Stomach (tissue), 9 donors: ENCODE results near the gene NDUFAF5. TPM values are rescaled to one million over a fixed set of nuclear protein-coding genes. Genes with fewer than 3 reads are reported as not detected.
A peak's percentile ranks its signal among the peaks of the same experiment; 100 is the strongest.

Experiments
- DNase-seq, 2 donors: peaks; one replicate each; pipeline versions ENCODE4 v3.0.0 to v3.0.0-alpha.2; 2013 to 2019
- H3K27ac ChIP-seq, 5 donors: fragments of 200-600 bp in 4 of 5; sonication (generic) in 4 of 5; one replicate each; pipeline ENCODE4 v1.5.1; 2013 to 2019; ENCODE audit warnings: mild to moderate bottlenecking in 1 of 5, moderate library complexity in 1 of 5
- H3K27me3 ChIP-seq, 3 donors: fragments of 200-600 bp; sonication (generic); one replicate each; pipeline ENCODE4 v1.5.1; 2017 to 2019; ENCODE audit warnings: mixed run types in 1 of 3
- H3K36me3 ChIP-seq, 4 donors: fragments of 200-600 bp; sonication (generic); 1 replicate in 3 of 4; 2 replicates in 1 of 4; pipeline ENCODE4 v1.5.1; 2016 to 2019
- H3K4me1 ChIP-seq, 4 donors: fragments of 200-600 bp; sonication (generic); one replicate each; pipeline ENCODE4 v1.5.1; 2016 to 2019
- H3K4me3 ChIP-seq, 4 donors: fragments of 200-600 bp; sonication (generic) in 3 of 4; one replicate each; pipeline ENCODE4 v1.5.1; 2016 to 2019; ENCODE audit warnings: mild to moderate bottlenecking in 1 of 4
- H3K9me3 ChIP-seq, 4 donors: fragments of 200-600 bp; sonication (generic); one replicate each; pipeline ENCODE4 v1.5.1; 2016 to 2019
- EP300 ChIP-seq: sonication (generic); formaldehyde crosslinking; IDR thresholded peaks from one replicate; pipeline ENCODE4 v1.6.1; 2017; ENCODE audit warnings: antibody characterized with exemption
- POLR2A ChIP-seq, 4 donors: fragments of 450-650 bp; IDR thresholded peaks; one replicate each; pipeline ENCODE4 v1.6.1; 2016; ENCODE audit warnings: antibody characterized with exemption in 4 of 4, control low read depth in 2 of 4, mild to moderate bottlenecking in 1 of 4, moderate library complexity in 1 of 4
- POLR2AphosphoS5 ChIP-seq, 3 donors: sonication (generic); formaldehyde crosslinking; IDR thresholded peaks; one replicate each; pipeline ENCODE4 v1.6.1; 2016; ENCODE audit warnings: antibody characterized with exemption in 3 of 3
- WGBS, 5 donors: extraction: QIAGEN DNeasy Blood & Tissue Kit in 3 of 5; methylation state at CpG; one replicate each; pipeline versions ENCODE4 v1.1.5 to v1.1.7; 2013 to 2018; 5-methylcytosine and 5-hydroxymethylcytosine counted together
- intact Hi-C: fragments of 100-400 bp; cut with DNase I; formaldehyde crosslinking; loops from one replicate; pipeline ENCODE4 v1.15.1; 2023; ENCODE audit warnings: low total_unique reads
- polyA plus RNA-seq, 3 donors: library from polyadenylated mRNA; stranded (reverse); fragments of 200-250 nt; gene quantifications; one replicate each; pipeline ENCODE4 v1.2.3, GENCODE V29; 2013
- total RNA-seq, 5 donors: library from RNA; depleted of rRNA; stranded (reverse); fragments of >200 nt; gene quantifications; one replicate each; pipeline versions ENCODE4 v1.1.0 to v1.2.3, GENCODE V29; 2014 to 2016
- TF ChIP-seq, protein P1 (sequence below), 7 experiments: fragments of 450-650 bp in 4 of 7; fragments of 200-600 bp in 3 of 7; sonication (generic) in 3 of 7; IDR thresholded peaks; one replicate each; pipeline ENCODE4 v1.5.1; 2016 to 2019; ENCODE audit warnings: antibody characterized with exemption in 7 of 7, control low read depth in 2 of 7, mild to moderate bottlenecking in 1 of 7
- donor health status: healthy with polysubstance abuse.
- donor health status: Bipolar disorder and iron deficiency.
- donor health status: healthy.

Gene NDUFAF5
- total and polyA plus RNA-seq, 8 donors = 2.3 to 51.8 (median 25.0) TPM

DNA sequence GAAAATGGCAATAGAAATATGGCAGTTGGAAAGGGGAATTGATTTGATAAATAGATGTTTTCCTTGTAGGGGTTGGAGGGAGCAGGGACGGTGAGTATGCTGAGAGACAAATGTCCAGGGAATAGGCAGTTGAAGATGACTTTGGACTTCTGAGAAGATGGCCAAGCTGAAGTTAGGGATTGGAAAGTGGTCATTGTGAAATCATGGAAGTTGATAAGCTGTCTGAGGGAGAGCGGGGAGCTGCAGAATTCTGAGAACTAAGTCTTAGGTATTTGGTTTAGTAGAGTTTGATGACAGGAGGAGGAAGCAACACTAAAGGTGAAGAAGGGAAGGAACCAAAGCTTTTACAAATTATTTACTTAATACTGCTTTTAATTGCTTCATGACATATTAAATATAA, 15.1 kb downstream of the NDUFAF5 start:
- Histone ChIP-seq H3K27me3 (no peaks in the 10 kb centered on the region), H3K4me1 (peaks cover 0 to 20% (median 6%) of the 10 kb centered on the region in 4 donors), H3K4me3 (no peak overlapping the region), H3K9me3 (no peaks in the 10 kb centered on the region), H3K36me3 (peaks cover 32 to 92% (median 82%) of the 10 kb centered on the region in 4 donors), H3K27ac (no peak overlapping the region)
- 85 to 93% (median 88%) methylated on average over 2 of the region's 2 CpGs for WGBS, 5 donors
- TF ChIP-seq, protein P1, sequence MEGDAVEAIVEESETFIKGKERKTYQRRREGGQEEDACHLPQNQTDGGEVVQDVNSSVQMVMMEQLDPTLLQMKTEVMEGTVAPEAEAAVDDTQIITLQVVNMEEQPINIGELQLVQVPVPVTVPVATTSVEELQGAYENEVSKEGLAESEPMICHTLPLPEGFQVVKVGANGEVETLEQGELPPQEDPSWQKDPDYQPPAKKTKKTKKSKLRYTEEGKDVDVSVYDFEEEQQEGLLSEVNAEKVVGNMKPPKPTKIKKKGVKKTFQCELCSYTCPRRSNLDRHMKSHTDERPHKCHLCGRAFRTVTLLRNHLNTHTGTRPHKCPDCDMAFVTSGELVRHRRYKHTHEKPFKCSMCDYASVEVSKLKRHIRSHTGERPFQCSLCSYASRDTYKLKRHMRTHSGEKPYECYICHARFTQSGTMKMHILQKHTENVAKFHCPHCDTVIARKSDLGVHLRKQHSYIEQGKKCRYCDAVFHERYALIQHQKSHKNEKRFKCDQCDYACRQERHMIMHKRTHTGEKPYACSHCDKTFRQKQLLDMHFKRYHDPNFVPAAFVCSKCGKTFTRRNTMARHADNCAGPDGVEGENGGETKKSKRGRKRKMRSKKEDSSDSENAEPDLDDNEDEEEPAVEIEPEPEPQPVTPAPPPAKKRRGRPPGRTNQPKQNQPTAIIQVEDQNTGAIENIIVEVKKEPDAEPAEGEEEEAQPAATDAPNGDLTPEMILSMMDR (IDR thresholded peaks at IDR 0.05) = no peak
- TF ChIP-seq POLR2A (IDR thresholded peaks at IDR 0.05) (no peak), EP300 (no peak), POLR2AphosphoS5 (IDR thresholded peaks at IDR 0.05) (no peak)
- no peak for DNase-seq
- intact Hi-C loops = no loop called here

DNA sequence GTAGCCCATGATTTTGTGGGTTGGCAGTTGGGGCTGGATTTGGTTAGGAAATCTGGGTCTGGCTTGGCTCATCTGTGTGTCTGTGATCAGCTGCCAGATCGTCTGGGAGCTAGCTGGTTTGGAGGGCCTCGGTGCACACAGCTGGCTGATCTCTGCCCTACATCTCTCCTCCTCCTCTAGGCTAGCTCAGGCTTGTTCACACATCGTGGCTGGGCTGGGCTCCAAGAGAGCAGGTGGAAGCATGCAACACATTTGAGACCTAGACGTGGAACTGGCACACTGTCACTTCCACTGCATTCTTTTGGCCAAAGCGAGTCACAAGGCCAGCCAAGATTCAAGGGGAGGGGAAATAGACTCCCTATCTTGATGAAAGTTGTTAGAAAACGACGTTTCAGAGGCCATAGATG, 15.9 kb downstream of the NDUFAF5 start:
- Histone ChIP-seq H3K4me3 (no peak overlapping the region), H3K36me3 (peaks cover 24 to 92% (median 82%) of the 10 kb centered on the region in 4 donors), H3K4me1 (peaks cover 0 to 20% (median 6%) of the 10 kb centered on the region in 4 donors), H3K27me3 (no peaks in the 10 kb centered on the region), H3K9me3 (no peaks in the 10 kb centered on the region), H3K27ac (peak overlapping the region in 1 of 5 donors; percentile 35)
- DNase-seq = peak; percentile 83 to 88
- TF ChIP-seq POLR2AphosphoS5 (IDR thresholded peaks at IDR 0.05) (peak; percentile 12 to 70 (median 48)), EP300 (no peak)
- intact Hi-C loops = no loop called here
- WGBS, 5 donors = 9 to 17% (median 14%) methylated on average over 6 to 7 of the region's 7 CpGs

DNA sequence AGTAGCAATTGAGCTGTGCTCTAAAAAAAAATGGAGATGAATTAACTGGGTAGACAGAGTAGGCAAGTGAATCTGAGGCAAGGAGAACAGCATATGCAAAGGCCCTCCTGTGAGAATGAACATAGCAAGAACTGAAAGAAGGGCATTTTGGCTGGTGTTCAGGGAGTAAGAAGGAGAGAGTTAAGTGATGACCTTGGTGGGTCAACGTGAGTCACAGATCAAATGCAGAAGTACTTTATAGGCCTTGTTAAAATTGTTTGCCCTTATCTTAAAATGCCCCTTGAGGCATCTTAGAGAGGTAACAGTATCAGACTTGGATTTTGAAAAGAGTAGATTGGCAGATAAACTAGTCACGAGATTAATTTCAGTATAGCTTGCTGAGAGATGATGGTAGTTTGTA, 24.5 kb downstream of the NDUFAF5 start:
- no peak for DNase-seq
- no peak overlapping the region for H3K27ac ChIP-seq
- intact Hi-C loops = no loop called here
- H3K36me3 ChIP-seq = peaks cover 64 to 99% (median 99%) of the 10 kb centered on the region in 4 donors
- H3K27me3 ChIP-seq = no peaks in the 10 kb centered on the region
- H3K9me3 ChIP-seq = no peaks in the 10 kb centered on the region
- no peak overlapping the region for H3K4me3 ChIP-seq
- WGBS, 5 donors = 79 to 90% (median 87%) methylated on average over 2 of the region's 2 CpGs
- no peaks in the 10 kb centered on the region for H3K4me1 ChIP-seq
- TF ChIP-seq, protein P1 (IDR thresholded peaks at IDR 0.05) = no peak
- no peak for TF ChIP-seq POLR2A (IDR thresholded peaks at IDR 0.05)
- TF ChIP-seq POLR2AphosphoS5 (IDR thresholded peaks at IDR 0.05) = no peak
- no peak for TF ChIP-seq EP300

DNA sequence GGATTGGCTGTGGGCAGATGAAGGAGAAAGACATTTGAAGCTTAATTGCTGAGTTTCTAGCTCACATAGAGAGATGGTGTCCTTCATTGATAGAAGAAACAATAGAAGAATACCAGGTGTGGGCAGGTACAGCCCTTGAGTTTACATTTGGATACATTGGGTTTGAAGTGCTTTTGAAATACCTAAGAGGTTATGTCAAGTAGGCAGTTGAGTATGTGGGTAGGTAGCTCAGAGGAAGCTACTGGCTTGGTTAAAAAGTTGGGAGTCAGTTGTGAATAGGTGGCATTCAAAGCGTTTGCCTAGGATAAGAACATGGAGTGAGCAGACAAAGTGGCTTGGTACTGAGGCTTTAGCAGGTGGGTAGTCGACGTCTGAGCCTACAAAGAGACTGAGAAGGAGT, 25.0 kb downstream of the NDUFAF5 start:
- no peaks in the 10 kb centered on the region for H3K4me1 ChIP-seq
- TF ChIP-seq POLR2AphosphoS5 (IDR thresholded peaks at IDR 0.05) = no peak
- intact Hi-C loops = no loop called here
- H3K9me3 ChIP-seq = no peaks in the 10 kb centered on the region
- DNase-seq = no peak
- no peaks in the 10 kb centered on the region for H3K27me3 ChIP-seq
- H3K36me3 ChIP-seq = peaks cover 67 to 99% (median 99%) of the 10 kb centered on the region in 4 donors
- 94 to 100% (median 97%) methylated on average over 3 of the region's 3 CpGs for WGBS, 5 donors
- no peak overlapping the region for H3K4me3 ChIP-seq
- H3K27ac ChIP-seq = no peak overlapping the region

DNA sequence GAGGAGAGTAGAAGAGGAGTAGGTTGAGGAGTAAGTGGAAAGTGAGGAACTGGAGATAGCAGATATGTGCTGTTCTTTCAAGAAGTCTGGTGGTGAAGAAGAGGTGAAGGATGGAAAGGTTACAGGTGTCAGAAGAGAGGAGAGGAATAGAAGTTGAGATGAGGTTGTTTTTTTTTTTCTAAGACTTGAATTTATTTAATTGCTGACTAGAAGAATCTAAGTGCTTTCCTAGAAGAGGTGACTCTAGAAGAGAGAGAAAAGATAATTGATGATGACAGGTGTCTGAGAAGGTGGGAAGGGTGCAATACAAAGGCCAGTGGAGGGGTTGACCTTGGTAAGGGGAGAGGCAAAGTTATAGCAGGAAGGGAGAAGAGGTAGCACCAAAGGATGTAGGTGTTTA, 25.6 kb downstream of the NDUFAF5 start:
- no peak overlapping the region for H3K4me3 ChIP-seq
- no peaks in the 10 kb centered on the region for H3K4me1 ChIP-seq
- intact Hi-C loops = no loop called here
- DNase-seq = no peak
- no peaks in the 10 kb centered on the region for H3K9me3 ChIP-seq
- no peaks in the 10 kb centered on the region for H3K27me3 ChIP-seq
- peaks cover 72 to 99% (median 98%) of the 10 kb centered on the region in 4 donors for H3K36me3 ChIP-seq
- TF ChIP-seq, protein P1 (IDR thresholded peaks at IDR 0.05) = no peak
- no peak for TF ChIP-seq POLR2A (IDR thresholded peaks at IDR 0.05)
- TF ChIP-seq POLR2AphosphoS5 (IDR thresholded peaks at IDR 0.05) = no peak
- TF ChIP-seq EP300 = no peak
- H3K27ac ChIP-seq = no peak overlapping the region
